Cardiac fibroblast (primary cell): ENCODE results near the gene BET1L.
"Not testable (repeated sequence)": the region's sequence is repeated elsewhere in the genome, so short reads cannot be mapped to it uniquely, and the experiment has no call there.

Source experiments
- DNase-seq, 2 donors: peaks; one replicate each; pipeline versions ENCODE4 v3.0.0 to v3.0.0-alpha.2; 2010; ENCODE audit warnings: low read depth in 2 of 2
- H3K4me3 ChIP-seq, 2 donors: replicated peaks in 1 of 2; 1 replicate in 1 of 2; 2 replicates in 1 of 2; pipeline ENCODE4 v1.5.1; 2011; ENCODE audit warnings: low read depth in 2 of 2, low read length in 2 of 2, mild to moderate bottlenecking in 2 of 2, moderate library complexity in 1 of 2
- CTCF ChIP-seq: IDR thresholded peaks from one replicate; pipeline ENCODE4 v1.5.1; 2011; ENCODE audit warnings: low read depth, mild to moderate bottlenecking, low read length, inconsistent platforms

Gene BET1L

GRCh38 chr11:200224-201003 lies 6.8 kb downstream of the BET1L start:
- TF ChIP-seq CTCF = no peak
- no peak for DNase-seq

GRCh38 chr11:199782-200181 lies 7.4 kb downstream of the BET1L start:
- no peak for DNase-seq
- TF ChIP-seq CTCF = no peak
- no peak overlapping the region for H3K4me3 ChIP-seq

More at GRCh38 chr11:200224-201003, 6.8 kb downstream of the BET1L start:
- H3K4me3 ChIP-seq = no peak overlapping the region

- no peak for DNase-seq
- H3K4me3 ChIP-seq = no peak overlapping the region
- no peak for TF ChIP-seq CTCF
Measured at GRCh38 chr11:199004-199581, 8.1 kb downstream of the BET1L start.

GRCh38 chr11:198236-198806 lies 8.9 kb downstream of the BET1L start:
- no peak overlapping the region for H3K4me3 ChIP-seq
- DNase-seq = no peak
- no peak for TF ChIP-seq CTCF

- TF ChIP-seq CTCF = no peak
- no peak for DNase-seq
- H3K4me3 ChIP-seq = no peak overlapping the region
Measured at GRCh38 chr11:197741-198235, 9.4 kb downstream of the BET1L start.

GRCh38 chr11:196786-197731 lies 10.1 kb downstream of the BET1L start:
- no peak for TF ChIP-seq CTCF
- no peak for DNase-seq
- H3K4me3 ChIP-seq = no peak overlapping the region

GRCh38 chr11:193481-193880 lies 13.7 kb downstream of the BET1L start:
- not testable (repeated sequence) for DNase-seq

GRCh38 chr11:192674-193128 lies 14.5 kb downstream of the BET1L start, which contains the start of gene SCGB1C1:
SCGB1C1 (plus strand) TSS chr11:193078; CDS start chr11:193100, 22 bp downstream.
- not testable (repeated sequence) for H3K4me3 ChIP-seq, DNase-seq

More at GRCh38 chr11:193481-193880, 13.7 kb downstream of the BET1L start:
- not testable (repeated sequence) for H3K4me3 ChIP-seq
